ENCODE data around the gene MOSPD3.

- no peak for TF ChIP-seq CTCF (IDR thresholded peaks at IDR 0.05)
- peak; percentile 19 for TF ChIP-seq POLR2A (IDR thresholded peaks at IDR 0.05)
Observed at GRCh38 chr7:100604976-100605911, 7.1 kb upstream of the MOSPD3 start.

All from prostate gland (tissue), 2 donors.